Lung (tissue), 12 donors: ENCODE data around the gene NDFIP2. TPM values are rescaled to one million over a fixed set of nuclear protein-coding genes. Genes with fewer than 3 reads are reported as not detected.

Experiments used
- ATAC-seq: fragments of 200-7000 bp; cut with Tn5 transposase; one replicate; pipeline ENCODE4 v1.9.1; 2020; ENCODE audit warnings: moderate number of reproducible peaks; ENCODE audit not compliant: insufficient read depth, low FRiP score
- DNase-seq, 3 donors: peaks; one replicate each; pipeline ENCODE4 v3.0.0-alpha.2; 2013 to 2017
- H3K27ac ChIP-seq, 2 donors: one replicate each; pipeline ENCODE4 v1.5.1; 2013; ENCODE audit warnings: mild to moderate bottlenecking in 2 of 2, moderate library complexity in 2 of 2, control low read depth in 1 of 2, inconsistent platforms in 1 of 2, low read depth in 1 of 2, low read length in 1 of 2
- H3K27me3 ChIP-seq, 3 donors: one replicate each; pipeline ENCODE4 v1.5.1; 2013; ENCODE audit warnings: low read length in 2 of 3; ENCODE audit not compliant: control insufficient read depth in 3 of 3, insufficient read depth in 3 of 3
- H3K36me3 ChIP-seq, 4 donors: one replicate each; pipeline ENCODE4 v1.5.1; 2013; ENCODE audit warnings: low read length in 4 of 4, mild to moderate bottlenecking in 1 of 4, moderate library complexity in 1 of 4; ENCODE audit not compliant: control insufficient read depth in 4 of 4, insufficient read depth in 4 of 4
- H3K4me1 ChIP-seq, 5 donors: one replicate each; pipeline ENCODE4 v1.5.1; 2013; ENCODE audit warnings: low read length in 5 of 5, mild to moderate bottlenecking in 2 of 5, moderate library complexity in 1 of 5; ENCODE audit not compliant: control insufficient read depth in 5 of 5, insufficient read depth in 5 of 5
- H3K4me3 ChIP-seq: one replicate; pipeline ENCODE4 v1.5.1; 2013; ENCODE audit warnings: mild to moderate bottlenecking, control low read depth, moderate library complexity
- H3K9ac ChIP-seq, 2 donors: one replicate each; pipeline ENCODE4 v1.5.1; 2013; ENCODE audit warnings: low read length in 2 of 2, control low read depth in 1 of 2; ENCODE audit not compliant: insufficient read depth in 1 of 2
- H3K9me3 ChIP-seq, 4 donors: one replicate each; pipeline ENCODE4 v1.5.1; 2013; ENCODE audit warnings: low read length in 3 of 4, mild to moderate bottlenecking in 1 of 4, moderate library complexity in 1 of 4; ENCODE audit not compliant: control insufficient read depth in 4 of 4, insufficient read depth in 3 of 4
- WGBS, 2 donors: extraction: QIAGEN DNeasy Blood & Tissue Kit; methylation state at CpG; one replicate each; pipeline ENCODE4 v1.1.7; 2013; 5-methylcytosine and 5-hydroxymethylcytosine counted together
- polyA plus RNA-seq, 2 donors: library from polyadenylated mRNA; stranded (reverse); fragments of 200-250 nt; gene quantifications; one replicate each; pipeline ENCODE4 v1.2.1, GENCODE V29; 2013
- total RNA-seq, 2 donors: library from RNA; depleted of rRNA in 1 of 2; stranded (reverse); fragments of >200 nt in 1 of 2; gene quantifications; one replicate each; pipeline ENCODE4 v1.2.1, GENCODE V29; 2014 to 2021
- TF ChIP-seq, protein P1 (sequence below): IDR thresholded peaks from 2 replicates; pipeline ENCODE4 v1.5.1; 2012; ENCODE audit warnings: mild to moderate bottlenecking; ENCODE audit errors: control extremely low read depth, extremely low read depth
- donor health status: control.
- donor health status: control.
- donor health status: Bipolar disorder and iron deficiency.
- donor health status: healthy.
- donor health status: DM: yes; HTN: yes; CAD: no.

The NDFIP2 gene
- total and polyA plus RNA-seq, 4 donors: 14.0 to 38.4 (median 23.2) TPM

DNA sequence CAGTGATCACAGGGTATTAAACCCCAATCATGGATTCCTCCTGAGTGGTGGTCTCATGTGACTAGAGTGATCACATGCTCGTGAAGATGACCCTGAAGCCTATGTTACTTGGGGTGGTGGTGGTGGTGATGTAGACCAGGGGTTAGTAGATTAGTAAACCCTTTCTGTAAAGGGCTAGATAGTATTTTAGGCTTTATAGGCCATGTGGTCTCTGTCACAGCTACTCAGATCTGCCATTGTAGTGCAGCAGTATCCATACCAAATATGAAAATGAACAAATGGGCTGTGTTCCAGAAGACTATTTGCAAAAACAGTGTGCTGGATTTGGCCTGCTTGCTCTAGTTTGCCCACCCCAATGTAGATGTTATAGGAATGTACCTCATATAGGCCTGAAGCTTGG is 9.4 kb downstream of the NDFIP2 start:
- 88 to 90% methylated on average over 1 of the region's 1 CpG for WGBS, 2 donors
- H3K4me3 ChIP-seq: no peak overlapping the region
- ATAC-seq (no peak), DNase-seq (peak in 1 of 3 donors; percentile 16)
- no peaks in the 10 kb centered on the region for H3K27me3 ChIP-seq
- H3K4me1 ChIP-seq: peaks cover 0 to 21% (median 8%) of the 10 kb centered on the region in 5 donors
- no peak overlapping the region for H3K27ac ChIP-seq
- no peak overlapping the region for H3K9ac ChIP-seq
- peaks cover 0 to 2% (median 0%) of the 10 kb centered on the region in 4 donors for H3K9me3 ChIP-seq
- TF ChIP-seq, protein P1, sequence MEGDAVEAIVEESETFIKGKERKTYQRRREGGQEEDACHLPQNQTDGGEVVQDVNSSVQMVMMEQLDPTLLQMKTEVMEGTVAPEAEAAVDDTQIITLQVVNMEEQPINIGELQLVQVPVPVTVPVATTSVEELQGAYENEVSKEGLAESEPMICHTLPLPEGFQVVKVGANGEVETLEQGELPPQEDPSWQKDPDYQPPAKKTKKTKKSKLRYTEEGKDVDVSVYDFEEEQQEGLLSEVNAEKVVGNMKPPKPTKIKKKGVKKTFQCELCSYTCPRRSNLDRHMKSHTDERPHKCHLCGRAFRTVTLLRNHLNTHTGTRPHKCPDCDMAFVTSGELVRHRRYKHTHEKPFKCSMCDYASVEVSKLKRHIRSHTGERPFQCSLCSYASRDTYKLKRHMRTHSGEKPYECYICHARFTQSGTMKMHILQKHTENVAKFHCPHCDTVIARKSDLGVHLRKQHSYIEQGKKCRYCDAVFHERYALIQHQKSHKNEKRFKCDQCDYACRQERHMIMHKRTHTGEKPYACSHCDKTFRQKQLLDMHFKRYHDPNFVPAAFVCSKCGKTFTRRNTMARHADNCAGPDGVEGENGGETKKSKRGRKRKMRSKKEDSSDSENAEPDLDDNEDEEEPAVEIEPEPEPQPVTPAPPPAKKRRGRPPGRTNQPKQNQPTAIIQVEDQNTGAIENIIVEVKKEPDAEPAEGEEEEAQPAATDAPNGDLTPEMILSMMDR: no peak
- H3K36me3 ChIP-seq: no peaks in the 10 kb centered on the region

DNA sequence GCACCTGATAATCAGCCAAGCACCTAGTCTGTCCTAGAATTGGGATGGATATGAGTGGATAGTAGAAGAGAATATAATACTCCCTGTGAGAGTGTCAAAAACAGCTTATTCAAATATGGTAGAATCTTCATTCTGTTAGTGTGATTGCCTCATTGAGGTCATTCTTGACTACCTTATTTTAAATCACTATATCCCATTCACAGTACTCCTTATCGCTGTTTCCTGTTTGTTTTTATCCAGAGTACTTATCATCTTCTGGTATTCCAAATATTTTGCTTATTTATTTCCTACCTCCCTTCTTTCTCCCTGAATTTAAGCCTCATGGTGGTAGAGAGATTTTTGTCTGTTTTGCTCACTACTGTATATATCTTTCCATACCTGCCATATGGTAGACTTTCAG is 9.9 kb downstream of the NDFIP2 start:
- Histone ChIP-seq H3K4me1 (peaks cover 0 to 21% (median 8%) of the 10 kb centered on the region in 5 donors), H3K27ac (no peak overlapping the region), H3K9me3 (peaks cover 0 to 2% (median 0%) of the 10 kb centered on the region in 4 donors), H3K36me3 (no peaks in the 10 kb centered on the region), H3K9ac (no peak overlapping the region), H3K4me3 (no peak overlapping the region), H3K27me3 (no peaks in the 10 kb centered on the region)
- WGBS, 2 donors: 54 to 71% methylated on average over 1 of the region's 1 CpG
- TF ChIP-seq, protein P1: no peak
- no peak for ATAC-seq
- DNase-seq: no peak

DNA sequence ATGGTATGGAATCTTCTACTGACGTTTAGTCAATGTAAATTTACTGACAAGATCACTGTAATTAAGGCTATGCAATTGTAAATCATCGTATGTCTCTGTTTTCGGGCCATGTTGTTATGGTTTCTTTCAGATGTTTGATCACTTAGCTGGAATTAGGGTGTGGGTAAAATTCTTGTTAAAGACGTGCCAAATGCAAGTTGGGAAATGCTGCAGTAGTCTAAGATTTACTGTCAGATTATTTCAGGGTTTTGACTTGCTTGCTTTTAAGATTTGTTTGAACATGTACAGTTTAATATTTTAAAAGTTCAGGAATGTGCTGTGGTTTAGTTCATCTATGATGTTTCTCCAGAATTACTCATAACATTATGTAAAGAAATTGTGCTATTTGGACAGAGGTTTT is 10.8 kb downstream of the NDFIP2 start:
- Histone ChIP-seq H3K9ac (no peak overlapping the region), H3K27me3 (no peaks in the 10 kb centered on the region), H3K9me3 (peaks cover 0 to 2% (median 0%) of the 10 kb centered on the region in 4 donors), H3K36me3 (no peaks in the 10 kb centered on the region), H3K27ac (no peak overlapping the region), H3K4me3 (no peak overlapping the region), H3K4me1 (peaks cover 0 to 21% (median 5%) of the 10 kb centered on the region in 5 donors)
- WGBS, 2 donors: 51 to 71% methylated on average over 4 of the region's 4 CpGs
- TF ChIP-seq, protein P1: no peak
- ATAC-seq (no peak), DNase-seq (peak in 2 of 3 donors; percentile 58 to 69)

DNA sequence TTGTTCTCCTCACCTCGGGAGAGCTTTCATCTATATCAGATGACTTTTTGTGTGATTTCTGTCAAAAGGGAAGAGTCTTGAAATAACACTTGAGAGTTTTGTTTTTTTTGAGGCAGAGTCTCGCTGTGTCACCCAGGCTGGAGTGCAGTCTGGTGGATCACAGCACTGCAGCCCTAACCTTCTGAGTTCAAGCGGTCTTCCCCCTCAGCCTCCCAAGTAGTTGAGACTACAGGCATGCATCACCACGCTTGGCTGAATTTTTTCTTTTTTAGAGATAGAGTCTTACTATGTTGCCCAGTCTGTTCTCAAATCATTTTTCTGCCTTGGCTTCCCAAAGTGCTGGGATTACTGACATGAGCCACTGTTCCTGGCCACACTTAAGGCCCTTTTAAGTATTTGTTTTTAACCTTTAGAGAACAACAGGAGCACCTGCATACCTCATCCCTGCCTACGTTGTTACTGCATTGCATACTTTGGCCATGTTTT is 11.4 kb downstream of the NDFIP2 start:
- Histone ChIP-seq H3K4me3 (no peak overlapping the region), H3K27ac (no peak overlapping the region), H3K4me1 (peaks cover 0 to 21% (median 5%) of the 10 kb centered on the region in 5 donors), H3K36me3 (no peaks in the 10 kb centered on the region), H3K9me3 (peaks cover 0 to 2% (median 0%) of the 10 kb centered on the region in 4 donors), H3K9ac (no peak overlapping the region), H3K27me3 (no peaks in the 10 kb centered on the region)
- TF ChIP-seq, protein P1: no peak
- WGBS, 2 donors: 69 to 80% methylated on average over 5 of the region's 5 CpGs
- no peak for ATAC-seq
- DNase-seq: no peak
